WTC11 (cell line): Measurements from ENCODE around the gene SUN2. TPM values are rescaled to one million over a fixed set of nuclear protein-coding genes. Genes with fewer than 3 reads are reported as not detected.
A peak's percentile ranks its signal among the peaks of the same experiment; 100 is the strongest.

Experiments used
- ATAC-seq: fragments of 200-7000 bp; cut with Tn5 transposase; 2 replicates; pipeline ENCODE4 v1.10.0; 2021; ENCODE audit warnings: mild to moderate bottlenecking, moderate library complexity
- CTCF ChIA-PET: fragments of 300-600 bp; sonication (Branson Sonifier 250); formaldehyde crosslinking; loops from one replicate; lab custom pipeline; 2021; ENCODE audit warnings: antibody characterized with exemption; lab: Charles Lee
- POLR2A ChIA-PET: fragments of 350-600 bp; sonication (Branson Sonifier 250); formaldehyde crosslinking; loops from one replicate; lab custom pipeline; 2021; ENCODE audit warnings: antibody characterized with exemption; lab: Charles Lee
- DNase-seq: peaks from one replicate; pipeline ENCODE4 v3.0.0; 2021; ENCODE audit warnings: low spot score
- H3K27ac Mint-ChIP-seq: 2 replicates; pipeline ENCODE4 v1.8.0; 2021; ENCODE audit warnings: mixed read lengths
- H3K27me3 Mint-ChIP-seq: 2 replicates; pipeline ENCODE4 v1.8.0; 2021; ENCODE audit warnings: low read depth, mild to moderate bottlenecking, moderate library complexity, mixed read lengths
- H3K36me3 Mint-ChIP-seq: 2 replicates; pipeline ENCODE4 v1.8.0; 2021; ENCODE audit warnings: mixed read lengths
- H3K4me1 Mint-ChIP-seq: 2 replicates; pipeline ENCODE4 v1.8.0; 2022; ENCODE audit warnings: mixed read lengths
- H3K4me3 Mint-ChIP-seq: 2 replicates; pipeline ENCODE4 v1.8.0; 2021; ENCODE audit warnings: mild to moderate bottlenecking, moderate library complexity, mixed read lengths
- H3K9me3 Mint-ChIP-seq: 2 replicates; pipeline ENCODE4 v1.8.0; 2021; ENCODE audit warnings: mixed read lengths
- ELF4 ChIP-seq: sonication (generic); formaldehyde crosslinking; IDR thresholded peaks from 2 replicates; pipeline ENCODE4 v1.8.1; 2022; ENCODE audit warnings: low read depth, mild to moderate bottlenecking, moderate library complexity, missing genetic modification reagents
- EMX1 ChIP-seq: fragments of 250-450 bp; sonication (Bioruptor Pico); IDR thresholded peaks from 2 replicates; pipeline ENCODE4 v1.8.0; 2021; ENCODE audit warnings: mild to moderate bottlenecking
- ESRRA ChIP-seq: sonication (generic); formaldehyde crosslinking; IDR thresholded peaks from 2 replicates; pipeline ENCODE4 v1.8.1; 2022; ENCODE audit warnings: mild to moderate bottlenecking, missing genetic modification reagents, borderline replicate concordance
- ETV6 ChIP-seq: sonication (generic); formaldehyde crosslinking; IDR thresholded peaks from 2 replicates; pipeline ENCODE4 v1.8.1; 2022; ENCODE audit warnings: mild to moderate bottlenecking, missing genetic modification reagents
- FOXJ3 ChIP-seq: sonication (generic); formaldehyde crosslinking; IDR thresholded peaks from 2 replicates; pipeline ENCODE4 v1.9.0; 2021; ENCODE audit warnings: missing genetic modification reagents, mild to moderate bottlenecking, borderline replicate concordance
- FOXK1 ChIP-seq: sonication (generic); formaldehyde crosslinking; IDR thresholded peaks from 2 replicates; pipeline ENCODE4 v1.8.0; 2022; ENCODE audit warnings: mild to moderate bottlenecking, moderate library complexity, missing genetic modification reagents
- GABPB1 ChIP-seq: sonication (generic); formaldehyde crosslinking; IDR thresholded peaks from 2 replicates; pipeline ENCODE4 v1.8.1; 2023; ENCODE audit warnings: mild to moderate bottlenecking, missing genetic modification reagents
- KAT7 ChIP-seq: sonication (generic); formaldehyde crosslinking; IDR thresholded peaks from 2 replicates; pipeline ENCODE4 v1.8.1; 2023; ENCODE audit warnings: missing genetic modification reagents, mild to moderate bottlenecking, borderline replicate concordance
- MAX ChIP-seq: sonication (generic); formaldehyde crosslinking; IDR thresholded peaks from 2 replicates; pipeline ENCODE4 v1.8.0; 2022; ENCODE audit warnings: mild to moderate bottlenecking, missing genetic modification reagents
- MXD4 ChIP-seq: fragments of 250-450 bp; sonication (Bioruptor Pico); IDR thresholded peaks from 2 replicates; pipeline ENCODE4 v1.8.0; 2021; ENCODE audit warnings: mild to moderate bottlenecking, moderate library complexity, borderline replicate concordance
- NR2C2 ChIP-seq: sonication (generic); formaldehyde crosslinking; IDR thresholded peaks from 2 replicates; pipeline ENCODE4 v1.8.0; 2022; ENCODE audit warnings: mild to moderate bottlenecking, missing genetic modification reagents
- NR3C1 ChIP-seq: sonication (generic); formaldehyde crosslinking; conservative IDR thresholded peaks from 2 replicates; pipeline ENCODE4 v1.8.1; 2023; ENCODE audit warnings: low read depth, mild to moderate bottlenecking, missing genetic modification reagents
- SMAD4 ChIP-seq: sonication (generic); formaldehyde crosslinking; IDR thresholded peaks from 2 replicates; pipeline ENCODE4 v1.8.0; 2022; ENCODE audit warnings: mild to moderate bottlenecking, missing genetic modification reagents
- ZBTB21 ChIP-seq: sonication (generic); formaldehyde crosslinking; IDR thresholded peaks from 2 replicates; pipeline ENCODE4 v1.8.1; 2023; ENCODE audit warnings: mild to moderate bottlenecking, missing genetic modification reagents, borderline replicate concordance
- ZBTB43 ChIP-seq: sonication (generic); formaldehyde crosslinking; IDR thresholded peaks from 2 replicates; pipeline ENCODE4 v1.8.1; 2023; ENCODE audit warnings: mild to moderate bottlenecking, missing genetic modification reagents
- ZNF138 ChIP-seq: sonication (generic); formaldehyde crosslinking; conservative IDR thresholded peaks from 2 replicates; pipeline ENCODE4 v1.8.1; 2022; ENCODE audit warnings: mild to moderate bottlenecking, moderate library complexity, missing genetic modification reagents
- ZNF219 ChIP-seq: sonication (generic); formaldehyde crosslinking; IDR thresholded peaks from 2 replicates; pipeline ENCODE4 v1.8.0; 2023; ENCODE audit warnings: missing genetic modification reagents, mild to moderate bottlenecking, borderline replicate concordance
- ZNF281 ChIP-seq: sonication (generic); formaldehyde crosslinking; IDR thresholded peaks from 2 replicates; pipeline ENCODE4 v1.8.0; 2023; ENCODE audit warnings: mild to moderate bottlenecking, missing genetic modification reagents
- ZNF317 ChIP-seq: sonication (generic); formaldehyde crosslinking; IDR thresholded peaks from 2 replicates; pipeline ENCODE4 v1.8.1; 2023; ENCODE audit warnings: low read depth, mild to moderate bottlenecking, moderate library complexity, missing genetic modification reagents, borderline replicate concordance
- ZNF423 ChIP-seq: fragments of 250-450 bp; sonication (Bioruptor Pico); IDR thresholded peaks from 2 replicates; pipeline ENCODE4 v2.1.2; 2022; ENCODE audit warnings: mild to moderate bottlenecking, moderate library complexity
- total RNA-seq: library from RNA; stranded (reverse); gene quantifications from 3 replicates; pipeline ENCODE4 v1.2.3, GENCODE V29; 2021
- TF ChIP-seq, protein P1 (sequence below): sonication (generic); formaldehyde crosslinking; IDR thresholded peaks from 2 replicates; pipeline ENCODE4 v1.8.0; 2023; ENCODE audit warnings: missing genetic modification reagents

SUN2 gene
- total RNA-seq, 1 experiment from 2014 or later = 30.1 TPM

GRCh38 chr22:38753948-38754750, 1.6 kb downstream of the SUN2 start:
- Mint-ChIP-seq H3K9me3 (no peaks in the 10 kb centered on the region), H3K27me3 (peaks cover 11% of the 10 kb centered on the region), H3K4me1 (peaks cover 19% of the 10 kb centered on the region), H3K36me3 (peaks cover 5% of the 10 kb centered on the region; the same call in 1 of the 2 replicates), H3K4me3 (peak overlapping the region; percentile 75), H3K27ac (no peak overlapping the region)
- TF ChIP-seq ELF4 (CRISPR knock-in tag) = no peak
- no peak for TF ChIP-seq ZBTB43 (CRISPR knock-in tag)
- no peak for TF ChIP-seq ZNF219 (CRISPR knock-in tag)
- no peak for TF ChIP-seq ESRRA (CRISPR knock-in tag)
- no peak for TF ChIP-seq ETV6 (CRISPR knock-in tag)
- no peak for TF ChIP-seq KAT7 (CRISPR knock-in tag)
- no peak for TF ChIP-seq FOXK1 (CRISPR knock-in tag)
- TF ChIP-seq SMAD4 (CRISPR knock-in tag) = no peak
- TF ChIP-seq MAX (CRISPR knock-in tag) = no peak
- no peak for TF ChIP-seq ZNF423
- ChIA-PET POLR2A (interaction anchor here (0.6 kb wide), 1 partner anchor 202 kb away, joined by 3 read pairs; no protein-coding TSS in a partner anchor), CTCF (interaction anchor here (0.6 to 2.5 kb wide), 6 partner anchors 12 to 381 kb away, joined by 3 to 17 read pairs (median 6); no protein-coding TSS in a partner anchor)
- ATAC-seq (peak; percentile 54), DNase-seq (no peak)

- Mint-ChIP-seq H3K36me3 (peaks cover 6% of the 10 kb centered on the region), H3K27me3 (peaks cover 4% of the 10 kb centered on the region; the same call in 1 of the 2 replicates), H3K27ac (no peak overlapping the region), H3K4me1 (peaks cover 17% of the 10 kb centered on the region), H3K4me3 (no peak overlapping the region), H3K9me3 (no peaks in the 10 kb centered on the region)
- DNase-seq = no peak
- ChIA-PET CTCF (interaction anchor here (2.7 to 2.8 kb wide), 2 partner anchors 14 to 17 kb away, joined by 10 to 11 read pairs; no protein-coding TSS in a partner anchor), POLR2A (interaction anchor here (1.0 kb wide), 1 partner anchor 9 kb away, joined by 4 read pairs; no protein-coding TSS in a partner anchor)
- TF ChIP-seq, protein P1, sequence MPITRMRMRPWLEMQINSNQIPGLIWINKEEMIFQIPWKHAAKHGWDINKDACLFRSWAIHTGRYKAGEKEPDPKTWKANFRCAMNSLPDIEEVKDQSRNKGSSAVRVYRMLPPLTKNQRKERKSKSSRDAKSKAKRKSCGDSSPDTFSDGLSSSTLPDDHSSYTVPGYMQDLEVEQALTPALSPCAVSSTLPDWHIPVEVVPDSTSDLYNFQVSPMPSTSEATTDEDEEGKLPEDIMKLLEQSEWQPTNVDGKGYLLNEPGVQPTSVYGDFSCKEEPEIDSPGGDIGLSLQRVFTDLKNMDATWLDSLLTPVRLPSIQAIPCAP = no peak
- TF ChIP-seq ZBTB21 (no peak), MXD4 (CRISPR knock-in tag) (no peak), ZNF138 (CRISPR knock-in tag) (no peak), ZNF317 (CRISPR knock-in tag) (no peak), FOXJ3 (CRISPR knock-in tag) (no peak), GABPB1 (no peak), NR2C2 (CRISPR knock-in tag) (no peak)
- no peak for ATAC-seq
These were observed 4.1 kb downstream of the SUN2 start for GRCh38 chr22:38751422-38752346.

- peaks cover 15% of the 10 kb centered on the region for H3K4me1 Mint-ChIP-seq
- no peaks in the 10 kb centered on the region for H3K9me3 Mint-ChIP-seq
- H3K27me3 Mint-ChIP-seq = no peaks in the 10 kb centered on the region; the same call in 1 of the 2 replicates
- no peak overlapping the region for H3K4me3 Mint-ChIP-seq
- ATAC-seq (no peak), DNase-seq (no peak)
- no peak overlapping the region for H3K27ac Mint-ChIP-seq
- TF ChIP-seq ZNF281 (CRISPR knock-in tag) (no peak), NR3C1 (no peak), EMX1 (CRISPR knock-in tag) (no peak), MAX (CRISPR knock-in tag) (no peak)
- CTCF ChIA-PET = interaction anchor here (2.7 to 2.8 kb wide), 2 partner anchors 15 to 17 kb away, joined by 10 to 11 read pairs; no protein-coding TSS in a partner anchor
- POLR2A ChIA-PET = no interaction called here
- peaks cover 6% of the 10 kb centered on the region for H3K36me3 Mint-ChIP-seq
These were observed 4.8 kb downstream of the SUN2 start for GRCh38 chr22:38751066-38751421.
